Measurements from ENCODE around the gene SENP3. TPM values are rescaled to one million over a fixed set of nuclear protein-coding genes. Genes with fewer than 3 reads are reported as not detected.

SENP3 gene
- total RNA-seq, 2 donors from 2014 or later: 71.5 to 82.3 TPM

DNA sequence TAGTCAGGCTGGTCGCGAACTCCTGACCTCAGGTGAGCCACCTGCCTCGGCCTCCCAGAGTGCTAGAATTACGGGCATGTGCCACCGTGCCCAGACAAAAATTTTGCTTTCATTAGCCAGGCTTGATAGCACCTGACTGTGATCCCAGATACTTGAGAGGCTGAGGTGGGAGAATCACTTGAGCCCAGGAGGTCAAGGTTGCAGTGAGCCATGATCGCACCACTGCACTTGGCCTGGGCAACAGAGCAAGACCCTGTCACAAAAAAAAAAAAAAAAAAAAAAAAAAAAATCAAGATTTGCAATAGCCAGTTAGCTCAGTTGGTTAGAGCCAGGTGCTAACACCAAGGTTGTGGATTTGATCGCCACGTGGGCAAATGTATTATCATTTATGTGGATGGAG, 59.1 kb downstream of the SENP3 start:
- H3K36me3 Mint-ChIP-seq (ENCODE audit: low read depth): no peaks in the 10 kb centered on the region
- no peaks in the 10 kb centered on the region for H3K9me3 Mint-ChIP-seq
- no peak overlapping the region for H3K4me3 Mint-ChIP-seq
- no peaks in the 10 kb centered on the region for H3K4me1 ChIP-seq (ENCODE audit: control insufficient read depth, insufficient read depth, low read length)
- no peak for DNase-seq
- no peaks in the 10 kb centered on the region for H3K9me3 ChIP-seq (ENCODE audit: control insufficient read depth, low read length)
- H3K4me1 Mint-ChIP-seq: no peaks in the 10 kb centered on the region
- H3K27ac Mint-ChIP-seq: no peak overlapping the region
- H3K36me3 ChIP-seq (ENCODE audit: control insufficient read depth, insufficient read depth, low read length): peaks cover 3% of the 10 kb centered on the region
- H3K9ac ChIP-seq (ENCODE audit: extremely low read depth, low read length, poor library complexity, severe bottlenecking): no peak overlapping the region
- H3K27me3 Mint-ChIP-seq (ENCODE audit: insufficient read depth): no peaks in the 10 kb centered on the region
- 89 to 90% methylated on average over 5 to 8 of the region's 8 CpGs for WGBS, 2 experiments (ENCODE audit: insufficient coverage in 1 of 2, insufficient read length in 1 of 2)
- TF ChIP-seq, protein P1, sequence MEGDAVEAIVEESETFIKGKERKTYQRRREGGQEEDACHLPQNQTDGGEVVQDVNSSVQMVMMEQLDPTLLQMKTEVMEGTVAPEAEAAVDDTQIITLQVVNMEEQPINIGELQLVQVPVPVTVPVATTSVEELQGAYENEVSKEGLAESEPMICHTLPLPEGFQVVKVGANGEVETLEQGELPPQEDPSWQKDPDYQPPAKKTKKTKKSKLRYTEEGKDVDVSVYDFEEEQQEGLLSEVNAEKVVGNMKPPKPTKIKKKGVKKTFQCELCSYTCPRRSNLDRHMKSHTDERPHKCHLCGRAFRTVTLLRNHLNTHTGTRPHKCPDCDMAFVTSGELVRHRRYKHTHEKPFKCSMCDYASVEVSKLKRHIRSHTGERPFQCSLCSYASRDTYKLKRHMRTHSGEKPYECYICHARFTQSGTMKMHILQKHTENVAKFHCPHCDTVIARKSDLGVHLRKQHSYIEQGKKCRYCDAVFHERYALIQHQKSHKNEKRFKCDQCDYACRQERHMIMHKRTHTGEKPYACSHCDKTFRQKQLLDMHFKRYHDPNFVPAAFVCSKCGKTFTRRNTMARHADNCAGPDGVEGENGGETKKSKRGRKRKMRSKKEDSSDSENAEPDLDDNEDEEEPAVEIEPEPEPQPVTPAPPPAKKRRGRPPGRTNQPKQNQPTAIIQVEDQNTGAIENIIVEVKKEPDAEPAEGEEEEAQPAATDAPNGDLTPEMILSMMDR (conservative IDR thresholded peaks at IDR 0.05): no peak
- H3K27ac ChIP-seq (ENCODE audit: low read depth, low read length): no peak overlapping the region
- H3K27me3 ChIP-seq (ENCODE audit: control insufficient read depth, insufficient read depth, low read length, poor library complexity, severe bottlenecking): no peaks in the 10 kb centered on the region
- H3K4me3 ChIP-seq (ENCODE audit: low read length): no peak overlapping the region

Other genes with a start within 250 kb of the SENP3 start
- gene GPS2, start 246.6 kb upstream of the SENP3 start, total RNA-seq: 10 to 100 TPM; 43.6 to 47.2 TPM
- gene NEURL4, start 232.6 kb upstream of the SENP3 start, total RNA-seq: 10 to 100 TPM; 51.3 to 52.7 TPM
- 1 to 10 TPM; 4.5 to 8.4 TPM for gene ACAP1, start 225.4 kb upstream of the SENP3 start, total RNA-seq
- gene KCTD11, start 209.8 kb upstream of the SENP3 start, total RNA-seq: 1 to 10 TPM; 7.1 to 8.4 TPM
- not detected for gene TMEM95, start 206.8 kb upstream of the SENP3 start, total RNA-seq
- 10 to 100 TPM; 11.0 to 11.7 TPM for gene TNK1, start 180.8 kb upstream of the SENP3 start, total RNA-seq
- 10 to 100 TPM; 21.0 to 26.2 TPM for gene PLSCR3, start 167.4 kb upstream of the SENP3 start, total RNA-seq
- gene TMEM256, start 157.8 kb upstream of the SENP3 start, total RNA-seq: 100 to 1,000 TPM; 133 to 175 TPM
- 100 to 1,000 TPM in 1 of 2 donors, 10 to 100 TPM in 1; 78.5 to 121 TPM for gene NLGN2, start 154.1 kb upstream of the SENP3 start, total RNA-seq
- gene SPEM1, start 141.6 kb upstream of the SENP3 start, total RNA-seq: under 1 TPM; 0.46 to 0.49 TPM
- gene SPEM2, start 136.3 kb upstream of the SENP3 start, total RNA-seq: not detected
- not detected for gene SPEM3, start 133.1 kb upstream of the SENP3 start, total RNA-seq
- 1 to 10 TPM; 6.5 to 8.6 TPM for gene TMEM102, start 126.5 kb upstream of the SENP3 start, total RNA-seq
- gene FGF11, start 122.4 kb upstream of the SENP3 start, total RNA-seq: 1 to 10 TPM; 4.0 to 8.8 TPM
- gene CHRNB1, start 116.9 kb upstream of the SENP3 start, total RNA-seq: 10 to 100 TPM in 1 of 2 donors, 1 to 10 TPM in 1; 8.7 to 11.6 TPM
- 10 to 100 TPM; 18.8 to 25.5 TPM for gene ZBTB4, start 82.3 kb upstream of the SENP3 start, total RNA-seq
- gene SLC35G6, start 80.5 kb upstream of the SENP3 start, total RNA-seq: under 1 TPM in 1 of 2 donors, not detected in 1; 0.33 TPM
- 100 to 1,000 TPM; 129 to 189 TPM for gene POLR2A, start 77.6 kb upstream of the SENP3 start, total RNA-seq
- gene TNFSF12, start 12.9 kb upstream of the SENP3 start, total RNA-seq: 1 to 10 TPM; 8.3 to 8.4 TPM
- gene TNFSF13, start 3.2 kb upstream of the SENP3 start, total RNA-seq: 1 to 10 TPM; 1.7 to 3.0 TPM
- under 1 TPM in 1 of 2 donors, not detected in 1; 0.44 TPM for gene CD68, start 17.7 kb downstream of the SENP3 start, total RNA-seq
- 10 to 100 TPM; 47.4 to 56.6 TPM for gene MPDU1, start 21.9 kb downstream of the SENP3 start, total RNA-seq
- 1 to 10 TPM; 6.4 to 7.3 TPM for gene SOX15, start 28.2 kb downstream of the SENP3 start, total RNA-seq
- 10 to 100 TPM; 52.1 to 53.9 TPM for gene FXR2, start 53.0 kb downstream of the SENP3 start, total RNA-seq
- 100 to 1,000 TPM in 1 of 2 donors, 10 to 100 TPM in 1; 82.7 to 103 TPM for gene SAT2, start 65.9 kb downstream of the SENP3 start, total RNA-seq
- 1 to 10 TPM in 1 of 2 donors, under 1 TPM in 1; 0.77 to 1.9 TPM for gene SHBG, start 68.2 kb downstream of the SENP3 start, total RNA-seq
- 1 to 10 TPM; 6.4 to 7.5 TPM for gene ATP1B2, start 89.0 kb downstream of the SENP3 start, total RNA-seq
- 100 to 1,000 TPM; 113 to 130 TPM for gene TP53, start 125.6 kb downstream of the SENP3 start, total RNA-seq
- gene WRAP53, start 126.6 kb downstream of the SENP3 start, total RNA-seq: 10 to 100 TPM; 21.7 to 30.8 TPM
- 10 to 100 TPM; 12.8 to 15.0 TPM for gene EFNB3, start 143.3 kb downstream of the SENP3 start, total RNA-seq
- under 1 TPM; 0.42 to 0.69 TPM for gene DNAH2, start 155.8 kb downstream of the SENP3 start, total RNA-seq